GM12878 (cell line): ENCODE data around the gene QRFP. TPM values are rescaled to one million over a fixed set of nuclear protein-coding genes. Genes with fewer than 3 reads are reported as not detected.

Source experiments
- ASH2L ChIP-seq: fragments of 300-600, 200-600 bp; sonication (generic); IDR thresholded peaks from 2 replicates; pipeline ENCODE4 v1.6.1; 2017; ENCODE audit warnings: low read depth, mild to moderate bottlenecking, borderline replicate concordance
- BMI1 ChIP-seq: fragments of 450-650 bp; IDR thresholded peaks from 2 replicates; pipeline ENCODE4 v1.6.1; 2016; ENCODE audit warnings: mild to moderate bottlenecking, moderate library complexity, borderline replicate concordance
- BRCA1 ChIP-seq: IDR thresholded peaks from 2 replicates; pipeline ENCODE4 v1.6.1; 2011; ENCODE audit warnings: low read depth, low read length, improper control_type of control experiment
- CBX5 ChIP-seq: sonication (generic); IDR thresholded peaks from 2 replicates; pipeline ENCODE4 v1.6.1; 2016; ENCODE audit warnings: low read depth, moderate library complexity, mild to moderate bottlenecking, inconsistent platforms
- CEBPB ChIP-seq, 2 experiments: fragments of 150-350 bp in 1 of 2; IDR thresholded peaks; 2 replicates each; pipeline ENCODE4 v1.6.1; 2012 to 2014; ENCODE audit warnings: low read depth in 2 of 2, low read length in 2 of 2, borderline replicate concordance in 1 of 2, inconsistent platforms in 1 of 2
- DPF2 ChIP-seq: fragments of 450-650 bp; IDR thresholded peaks from 2 replicates; pipeline ENCODE4 v1.6.1; 2017; ENCODE audit warnings: mild to moderate bottlenecking
- FOXM1 ChIP-seq: IDR thresholded peaks from 2 replicates; pipeline ENCODE4 v1.6.1; 2012; ENCODE audit warnings: low read depth, mild to moderate bottlenecking, inconsistent platforms, low read length, moderate library complexity
- KAT2A ChIP-seq: conservative IDR thresholded peaks from 2 replicates; pipeline ENCODE4 v1.6.1; 2011; ENCODE audit warnings: low read depth, low read length; ENCODE audit not compliant: control insufficient read depth
- MXI1 ChIP-seq: fragments of 150-350 bp; IDR thresholded peaks from 2 replicates; pipeline ENCODE4 v1.6.1; 2011; ENCODE audit warnings: low read depth, mild to moderate bottlenecking, inconsistent platforms, low read length, improper control_type of control experiment
- MYC ChIP-seq: IDR thresholded peaks from 2 replicates; pipeline ENCODE4 v1.6.1; 2011; ENCODE audit warnings: mild to moderate bottlenecking, low read length, moderate library complexity, inconsistent platforms; ENCODE audit not compliant: insufficient read depth, insufficient replicate concordance, insufficient read length, severe bottlenecking
- POLR2AphosphoS5 ChIP-seq: IDR thresholded peaks from 2 replicates; pipeline ENCODE4 v1.6.1; 2011; ENCODE audit warnings: mild to moderate bottlenecking, low read length, inconsistent platforms
- RBBP5 ChIP-seq: fragments of 200-600 bp; sonication (generic); conservative IDR thresholded peaks from 2 replicates; pipeline ENCODE4 v1.6.1; 2016
- SUPT20H ChIP-seq: IDR thresholded peaks from 2 replicates; pipeline ENCODE4 v1.6.1; 2011; ENCODE audit warnings: low read depth, mild to moderate bottlenecking, low read length, moderate library complexity, borderline replicate concordance; ENCODE audit not compliant: control insufficient read depth
- ZNF207 ChIP-seq: fragments of 450-650 bp; IDR thresholded peaks from 2 replicates; pipeline ENCODE4 v1.6.1; 2014; ENCODE audit warnings: antibody characterized with exemption, mild to moderate bottlenecking, borderline replicate concordance
- polyA plus RNA-seq, 11 experiments: library from polyadenylated mRNA; depleted of rRNA in 4 of 11; unstranded in 6 of 11; stranded (reverse) in 5 of 11; fragments of >200 nt; fragmentation: Nextera tagmentation in 4 of 11; fragmentation: Illumina TruSeq in 1 of 11; extraction: Ambion mirVana in 4 of 11; extraction: Trizol in 1 of 11; gene quantifications; 1 replicate in 1 of 11; 2 replicates in 10 of 11; pipeline versions ENCODE4 v1.2.1 to v1.2.3, GENCODE V29; 2011 to 2016; ENCODE audit warnings: inconsistent platforms in 2 of 11, missing spikeins in 2 of 11, low read depth in 1 of 11
- total RNA-seq, 4 experiments: library from RNA; depleted of rRNA in 3 of 4; stranded (reverse); fragments of >200 nt in 3 of 4; fragmentation: Illumina TruSeq in 1 of 4; extraction: Trizol in 1 of 4; gene quantifications; 2 replicates each; pipeline versions ENCODE4 v1.2.1 to v1.2.3, GENCODE V29; 2013 to 2021
- TF ChIP-seq, protein P1 (sequence below): fragments of 150-350 bp; IDR thresholded peaks from 2 replicates; pipeline ENCODE4 v1.6.1; 2016; ENCODE audit warnings: low read depth, low read length
- TF ChIP-seq, protein P2 (sequence below): IDR thresholded peaks from 2 replicates; pipeline ENCODE4 v1.6.1; 2012; ENCODE audit warnings: low read depth, low read length, improper control_type of control experiment
- TF ChIP-seq, protein P3 (sequence below): IDR thresholded peaks from 2 replicates; pipeline ENCODE4 v1.6.1; 2012; ENCODE audit warnings: low read length, inconsistent platforms
- TF ChIP-seq, protein P4 (sequence below): fragments of 450-650 bp; IDR thresholded peaks from 2 replicates; pipeline ENCODE4 v1.6.1; 2017; ENCODE audit warnings: mild to moderate bottlenecking, moderate library complexity
- TF ChIP-seq, protein P5 (sequence below): IDR thresholded peaks from 2 replicates; pipeline ENCODE4 v1.6.1; 2012; ENCODE audit warnings: low read depth, low read length, improper control_type of control experiment

QRFP gene
- total and polyA plus RNA-seq, 10 of the 15 experiments (the other 5 are each of a cell fraction or from before 2014, with no cell fraction given): not detected

DNA sequence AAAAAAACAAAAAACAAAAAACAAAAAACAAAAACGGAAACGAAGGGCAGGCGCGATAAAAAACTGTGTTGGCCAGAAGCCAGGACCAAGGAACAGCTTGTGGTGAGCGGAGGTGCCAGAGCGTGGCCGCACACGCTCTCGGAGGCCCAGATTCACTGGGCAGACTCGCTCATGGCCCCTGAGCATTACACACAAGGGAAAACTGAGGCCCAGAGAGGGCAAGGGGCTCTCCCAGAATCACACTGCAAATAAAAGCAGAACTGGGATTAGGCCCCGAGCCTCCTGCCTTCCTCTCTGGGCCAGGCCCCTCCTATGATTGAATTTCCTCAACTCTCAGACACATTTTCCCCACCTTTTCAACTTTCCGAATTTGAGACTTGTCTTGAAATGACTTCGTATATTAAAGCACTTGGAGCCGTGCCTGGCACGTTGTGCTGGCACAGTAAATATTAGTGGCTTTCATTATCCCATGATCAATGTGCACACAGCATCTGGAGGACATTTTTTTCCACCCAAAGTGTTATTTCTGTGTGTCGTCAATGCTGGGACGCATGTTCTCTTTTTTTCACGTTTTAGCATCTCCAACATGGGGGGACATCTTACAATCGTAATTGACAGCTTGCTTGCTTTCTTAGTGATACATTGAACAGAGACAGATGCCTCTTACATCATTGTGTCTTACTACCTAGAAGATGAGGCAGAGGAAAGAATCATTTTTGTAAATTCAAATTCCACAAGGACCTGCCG is 35.1 kb upstream of the QRFP start (continued):
- TF ChIP-seq, protein P1, sequence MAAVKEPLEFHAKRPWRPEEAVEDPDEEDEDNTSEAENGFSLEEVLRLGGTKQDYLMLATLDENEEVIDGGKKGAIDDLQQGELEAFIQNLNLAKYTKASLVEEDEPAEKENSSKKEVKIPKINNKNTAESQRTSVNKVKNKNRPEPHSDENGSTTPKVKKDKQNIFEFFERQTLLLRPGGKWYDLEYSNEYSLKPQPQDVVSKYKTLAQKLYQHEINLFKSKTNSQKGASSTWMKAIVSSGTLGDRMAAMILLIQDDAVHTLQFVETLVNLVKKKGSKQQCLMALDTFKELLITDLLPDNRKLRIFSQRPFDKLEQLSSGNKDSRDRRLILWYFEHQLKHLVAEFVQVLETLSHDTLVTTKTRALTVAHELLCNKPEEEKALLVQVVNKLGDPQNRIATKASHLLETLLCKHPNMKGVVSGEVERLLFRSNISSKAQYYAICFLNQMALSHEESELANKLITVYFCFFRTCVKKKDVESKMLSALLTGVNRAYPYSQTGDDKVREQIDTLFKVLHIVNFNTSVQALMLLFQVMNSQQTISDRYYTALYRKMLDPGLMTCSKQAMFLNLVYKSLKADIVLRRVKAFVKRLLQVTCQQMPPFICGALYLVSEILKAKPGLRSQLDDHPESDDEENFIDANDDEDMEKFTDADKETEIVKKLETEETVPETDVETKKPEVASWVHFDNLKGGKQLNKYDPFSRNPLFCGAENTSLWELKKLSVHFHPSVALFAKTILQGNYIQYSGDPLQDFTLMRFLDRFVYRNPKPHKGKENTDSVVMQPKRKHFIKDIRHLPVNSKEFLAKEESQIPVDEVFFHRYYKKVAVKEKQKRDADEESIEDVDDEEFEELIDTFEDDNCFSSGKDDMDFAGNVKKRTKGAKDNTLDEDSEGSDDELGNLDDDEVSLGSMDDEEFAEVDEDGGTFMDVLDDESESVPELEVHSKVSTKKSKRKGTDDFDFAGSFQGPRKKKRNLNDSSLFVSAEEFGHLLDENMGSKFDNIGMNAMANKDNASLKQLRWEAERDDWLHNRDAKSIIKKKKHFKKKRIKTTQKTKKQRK: no peak
- TF ChIP-seq DPF2: peak; percentile 87
- no peak for TF ChIP-seq SUPT20H
- TF ChIP-seq RBBP5: no peak
- TF ChIP-seq ASH2L: no peak
- TF ChIP-seq, protein P2, sequence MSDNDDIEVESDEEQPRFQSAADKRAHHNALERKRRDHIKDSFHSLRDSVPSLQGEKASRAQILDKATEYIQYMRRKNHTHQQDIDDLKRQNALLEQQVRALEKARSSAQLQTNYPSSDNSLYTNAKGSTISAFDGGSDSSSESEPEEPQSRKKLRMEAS: no peak
- TF ChIP-seq BMI1: no peak
- no peak for TF ChIP-seq KAT2A
- no peak for TF ChIP-seq BRCA1
- no peak for TF ChIP-seq FOXM1
- TF ChIP-seq MXI1: no peak
- TF ChIP-seq, protein P3, sequence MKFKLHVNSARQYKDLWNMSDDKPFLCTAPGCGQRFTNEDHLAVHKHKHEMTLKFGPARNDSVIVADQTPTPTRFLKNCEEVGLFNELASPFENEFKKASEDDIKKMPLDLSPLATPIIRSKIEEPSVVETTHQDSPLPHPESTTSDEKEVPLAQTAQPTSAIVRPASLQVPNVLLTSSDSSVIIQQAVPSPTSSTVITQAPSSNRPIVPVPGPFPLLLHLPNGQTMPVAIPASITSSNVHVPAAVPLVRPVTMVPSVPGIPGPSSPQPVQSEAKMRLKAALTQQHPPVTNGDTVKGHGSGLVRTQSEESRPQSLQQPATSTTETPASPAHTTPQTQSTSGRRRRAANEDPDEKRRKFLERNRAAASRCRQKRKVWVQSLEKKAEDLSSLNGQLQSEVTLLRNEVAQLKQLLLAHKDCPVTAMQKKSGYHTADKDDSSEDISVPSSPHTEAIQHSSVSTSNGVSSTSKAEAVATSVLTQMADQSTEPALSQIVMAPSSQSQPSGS: no peak
- no peak for TF ChIP-seq CEBPB (IDR thresholded peaks at IDR 0.05; ENCODE audit: borderline replicate concordance in 1 of 2, low read depth in 2 of 2, low read length in 2 of 2)
- TF ChIP-seq POLR2AphosphoS5: no peak
- TF ChIP-seq, protein P4, sequence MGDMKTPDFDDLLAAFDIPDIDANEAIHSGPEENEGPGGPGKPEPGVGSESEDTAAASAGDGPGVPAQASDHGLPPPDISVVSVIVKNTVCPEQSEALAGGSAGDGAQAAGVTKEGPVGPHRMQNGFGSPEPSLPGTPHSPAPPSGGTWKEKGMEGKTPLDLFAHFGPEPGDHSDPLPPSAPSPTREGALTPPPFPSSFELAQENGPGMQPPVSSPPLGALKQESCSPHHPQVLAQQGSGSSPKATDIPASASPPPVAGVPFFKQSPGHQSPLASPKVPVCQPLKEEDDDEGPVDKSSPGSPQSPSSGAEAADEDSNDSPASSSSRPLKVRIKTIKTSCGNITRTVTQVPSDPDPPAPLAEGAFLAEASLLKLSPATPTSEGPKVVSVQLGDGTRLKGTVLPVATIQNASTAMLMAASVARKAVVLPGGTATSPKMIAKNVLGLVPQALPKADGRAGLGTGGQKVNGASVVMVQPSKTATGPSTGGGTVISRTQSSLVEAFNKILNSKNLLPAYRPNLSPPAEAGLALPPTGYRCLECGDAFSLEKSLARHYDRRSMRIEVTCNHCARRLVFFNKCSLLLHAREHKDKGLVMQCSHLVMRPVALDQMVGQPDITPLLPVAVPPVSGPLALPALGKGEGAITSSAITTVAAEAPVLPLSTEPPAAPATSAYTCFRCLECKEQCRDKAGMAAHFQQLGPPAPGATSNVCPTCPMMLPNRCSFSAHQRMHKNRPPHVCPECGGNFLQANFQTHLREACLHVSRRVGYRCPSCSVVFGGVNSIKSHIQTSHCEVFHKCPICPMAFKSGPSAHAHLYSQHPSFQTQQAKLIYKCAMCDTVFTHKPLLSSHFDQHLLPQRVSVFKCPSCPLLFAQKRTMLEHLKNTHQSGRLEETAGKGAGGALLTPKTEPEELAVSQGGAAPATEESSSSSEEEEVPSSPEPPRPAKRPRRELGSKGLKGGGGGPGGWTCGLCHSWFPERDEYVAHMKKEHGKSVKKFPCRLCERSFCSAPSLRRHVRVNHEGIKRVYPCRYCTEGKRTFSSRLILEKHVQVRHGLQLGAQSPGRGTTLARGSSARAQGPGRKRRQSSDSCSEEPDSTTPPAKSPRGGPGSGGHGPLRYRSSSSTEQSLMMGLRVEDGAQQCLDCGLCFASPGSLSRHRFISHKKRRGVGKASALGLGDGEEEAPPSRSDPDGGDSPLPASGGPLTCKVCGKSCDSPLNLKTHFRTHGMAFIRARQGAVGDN: 0 out of 2 replicates have a peak, but pooled peaks have one; percentile 21
- no peak for TF ChIP-seq CBX5
- TF ChIP-seq, protein P5, sequence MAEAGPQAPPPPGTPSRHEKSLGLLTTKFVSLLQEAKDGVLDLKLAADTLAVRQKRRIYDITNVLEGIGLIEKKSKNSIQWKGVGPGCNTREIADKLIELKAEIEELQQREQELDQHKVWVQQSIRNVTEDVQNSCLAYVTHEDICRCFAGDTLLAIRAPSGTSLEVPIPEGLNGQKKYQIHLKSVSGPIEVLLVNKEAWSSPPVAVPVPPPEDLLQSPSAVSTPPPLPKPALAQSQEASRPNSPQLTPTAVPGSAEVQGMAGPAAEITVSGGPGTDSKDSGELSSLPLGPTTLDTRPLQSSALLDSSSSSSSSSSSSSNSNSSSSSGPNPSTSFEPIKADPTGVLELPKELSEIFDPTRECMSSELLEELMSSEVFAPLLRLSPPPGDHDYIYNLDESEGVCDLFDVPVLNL: no peak
- no peak for TF ChIP-seq MYC
- no peak for TF ChIP-seq ZNF207
